RWPE1 (cell line): ENCODE results near the gene ISG15.
"Not testable (repeated sequence)": the region's sequence is repeated elsewhere in the genome, so short reads cannot be mapped to it uniquely, and the experiment has no call there.

ENCODE experiments used
- CTCF ChIA-PET: fragments of 350-600 bp; sonication (Branson Sonifier 250); formaldehyde crosslinking; extraction: SDS; loops from one replicate; lab custom pipeline; 2021; lab: Yijun Ruan, JAX
- POLR2A ChIA-PET: fragments of 400-600 bp; formaldehyde crosslinking; extraction: SDS; loops from one replicate; lab custom pipeline; 2020; ENCODE audit warnings: antibody characterized with exemption; ENCODE audit not compliant: low non-redundant PET; lab: Yijun Ruan, JAX
- DNase-seq: peaks from one replicate; pipeline ENCODE4 v3.0.0; 2012; ENCODE audit warnings: low spot score
- H3K27ac ChIP-seq: fragments of 450-650 bp; 2 replicates; pipeline ENCODE4 v1.5.1; 2017
- CTCF ChIP-seq: fragments of 450-650 bp; conservative IDR thresholded peaks from 2 replicates; pipeline ENCODE4 v1.5.1; 2017; ENCODE audit warnings: low read depth, mild to moderate bottlenecking

ISG15 gene

GRCh38 chr1:1055841-1056736 is 42.8 kb downstream of the ISG15 start:
- no peak for DNase-seq
- 0 out of 2 replicates have a peak overlapping the region, but pooled peaks have one; percentile 17 for H3K27ac ChIP-seq
- POLR2A ChIA-PET: no interaction called here
- TF ChIP-seq CTCF: no peak
- CTCF ChIA-PET: interaction anchor here (0.9 kb wide), 1 partner anchor 16 kb away, joined by 5 read pairs; no protein-coding TSS in a partner anchor

- H3K27ac ChIP-seq, CTCF ChIA-PET, POLR2A ChIA-PET, DNase-seq: not testable (repeated sequence)
Observed at GRCh38 chr1:1057769-1058087, 44.4 kb downstream of the ISG15 start.

GRCh38 chr1:1058088-1058905 is 45.0 kb downstream of the ISG15 start:
- H3K27ac ChIP-seq: no peak overlapping the region
- CTCF ChIA-PET: interaction anchor here (0.6 to 1.3 kb wide), 11 partner anchors 18 to 154 kb away, joined by 3 to 6 read pairs (median 4); no protein-coding TSS in a partner anchor
- no peak for TF ChIP-seq CTCF
- DNase-seq: no peak
- POLR2A ChIA-PET: no interaction called here

GRCh38 chr1:1058921-1059493 is 45.7 kb downstream of the ISG15 start:
- DNase-seq: no peak
- CTCF ChIA-PET: interaction anchor here (0.6 to 1.3 kb wide), 15 partner anchors 19 to 154 kb away, joined by 3 to 6 read pairs (median 3); no protein-coding TSS in a partner anchor
- POLR2A ChIA-PET: no interaction called here
- H3K27ac ChIP-seq: peak overlapping the region; percentile 25
- peak; percentile 68 for TF ChIP-seq CTCF

- TF ChIP-seq CTCF: peak; percentile 33; the same call in 1 of the 2 replicates
- DNase-seq: peak; percentile 86
- POLR2A ChIA-PET: no interaction called here
Observed at GRCh38 chr1:1059494-1060280, 46.4 kb downstream of the ISG15 start.

GRCh38 chr1:1060281-1061000 is 47.1 kb downstream of the ISG15 start:
- DNase-seq: no peak
- H3K27ac ChIP-seq: no peak overlapping the region
- CTCF ChIA-PET: interaction anchor here (0.5 to 1.3 kb wide), 5 partner anchors 9 to 71 kb away, joined by 3 to 6 read pairs (median 3); no protein-coding TSS in a partner anchor
- TF ChIP-seq CTCF: no peak
- POLR2A ChIA-PET: no interaction called here

More at GRCh38 chr1:1059494-1060280, 46.4 kb downstream of the ISG15 start:
- CTCF ChIA-PET: interaction anchor here (0.6 to 1.3 kb wide), 7 partner anchors 19 to 155 kb away, joined by 3 to 6 read pairs (median 3); no protein-coding TSS in a partner anchor
- peak overlapping the region; percentile 25 for H3K27ac ChIP-seq
